GM21528 (cell line): ENCODE results near the gene SPINT4.
"Not testable (repeated sequence)": the region's sequence is repeated elsewhere in the genome, so short reads cannot be mapped to it uniquely, and the experiment has no call there.

Source experiments
- ATAC-seq: cut with Tn5 transposase; IDR thresholded peaks from one replicate; pipeline ENCODE4 v1.9.1; 2021; ENCODE audit warnings: mild to moderate bottlenecking, moderate library complexity; ENCODE audit not compliant: unreplicated experiment, low FRiP score

The SPINT4 gene

GRCh38 chr20:45722047-45722446 lies at the start of gene SPINT4:
SPINT4 (plus strand) TSS chr20:45722347; CDS start chr20:45722368, 21 bp downstream.
- no peak for ATAC-seq

GRCh38 chr20:45672765-45673164 lies 49.4 kb upstream of the SPINT4 start:
- ATAC-seq, result no peak

- no peak for ATAC-seq
Observed at GRCh38 chr20:45679650-45680049, 42.5 kb upstream of the SPINT4 start.

- ATAC-seq, result no peak
Observed at GRCh38 chr20:45685896-45686295, 36.3 kb upstream of the SPINT4 start.

GRCh38 chr20:45693346-45693745 lies 28.8 kb upstream of the SPINT4 start:
- ATAC-seq, result not testable (repeated sequence)

GRCh38 chr20:45695496-45695895 lies 26.7 kb upstream of the SPINT4 start:
- ATAC-seq, result no peak

- no peak for ATAC-seq
Observed at GRCh38 chr20:45701104-45701503, 21.0 kb upstream of the SPINT4 start.

GRCh38 chr20:45701873-45702272 lies 20.3 kb upstream of the SPINT4 start, which contains the start of gene WFDC13:
WFDC13 (plus strand) TSS chr20:45702038; CDS start chr20:45702124, 86 bp downstream.
- no peak for ATAC-seq

- ATAC-seq, result no peak
Observed at GRCh38 chr20:45704969-45705637, 17.0 kb upstream of the SPINT4 start, which contains the start of gene WFDC10B. WFDC10B (minus strand) TSS chr20:45705019; CDS start chr20:45685992, 19,027 bp downstream.

GRCh38 chr20:45716141-45716688 lies 5.9 kb upstream of the SPINT4 start:
- not testable (repeated sequence) for ATAC-seq

GRCh38 chr20:45725134-45725533 lies 3.0 kb downstream of the SPINT4 start:
- ATAC-seq, result no peak

- ATAC-seq, result no peak
Observed at GRCh38 chr20:45727044-45727443, 4.9 kb downstream of the SPINT4 start.

GRCh38 chr20:45732199-45732598 lies 10.1 kb downstream of the SPINT4 start:
- no peak for ATAC-seq

- ATAC-seq, result no peak
Observed at GRCh38 chr20:45735552-45735951, 13.4 kb downstream of the SPINT4 start.

GRCh38 chr20:45735988-45736387 lies 13.8 kb downstream of the SPINT4 start:
- ATAC-seq, result no peak

- no peak for ATAC-seq
Observed at GRCh38 chr20:45742596-45742995, 20.4 kb downstream of the SPINT4 start.

GRCh38 chr20:45745015-45745414 lies 22.9 kb downstream of the SPINT4 start:
- ATAC-seq, result no peak

GRCh38 chr20:45751721-45752120 lies 29.6 kb downstream of the SPINT4 start:
- no peak for ATAC-seq

- no peak for ATAC-seq
Observed at GRCh38 chr20:45752746-45753145, 30.6 kb downstream of the SPINT4 start.

GRCh38 chr20:45758096-45758495 lies 35.9 kb downstream of the SPINT4 start:
- ATAC-seq, result no peak

- ATAC-seq, result not testable (repeated sequence)
Observed at GRCh38 chr20:45759921-45760320, 37.8 kb downstream of the SPINT4 start.

GRCh38 chr20:45761966-45762365 lies 39.8 kb downstream of the SPINT4 start:
- not testable (repeated sequence) for ATAC-seq
